SK-N-SH treated with all-trans-retinoic acid at 6 μM for 48 hours (cell line): ENCODE data around the gene LTBP3.

Experiments used
- ATAC-seq: fragments of 200-7000 bp; cut with Tn5 transposase; 3 replicates; pipeline ENCODE4 v1.9.1; 2020; ENCODE audit warnings: mild to moderate bottlenecking, moderate library complexity
- ARNTL ChIP-seq: fragments of 450-650 bp; formaldehyde crosslinking; IDR thresholded peaks from 2 replicates; pipeline ENCODE4 v1.5.0; 2020; ENCODE audit warnings: low read depth, mild to moderate bottlenecking, moderate library complexity, borderline replicate concordance
- BACH2 ChIP-seq: fragments of 250-450 bp; sonication (Bioruptor Pico); IDR thresholded peaks from 2 replicates; pipeline ENCODE4 v1.9.0; 2021; ENCODE audit warnings: mild to moderate bottlenecking, borderline replicate concordance
- CSDC2 ChIP-seq: fragments of 250-450 bp; sonication (Bioruptor Pico); IDR thresholded peaks from 2 replicates; pipeline ENCODE4 v1.5.0; 2020; ENCODE audit warnings: mild to moderate bottlenecking, moderate library complexity
- ESRRG ChIP-seq: fragments of 250-450 bp; sonication (Bioruptor Pico); IDR thresholded peaks from 2 replicates; pipeline ENCODE4 v1.6.1; 2021; ENCODE audit warnings: mild to moderate bottlenecking
- GLIS3 ChIP-seq: fragments of 250-450 bp; sonication (Bioruptor Pico); IDR thresholded peaks from 2 replicates; pipeline ENCODE4 v1.5.0; 2020; ENCODE audit warnings: mild to moderate bottlenecking, moderate library complexity
- ISL1 ChIP-seq: fragments of 250-450 bp; sonication (Bioruptor Pico); IDR thresholded peaks from 2 replicates; pipeline ENCODE4 v2.1.2; 2022; ENCODE audit warnings: mild to moderate bottlenecking, moderate library complexity
- OSR1 ChIP-seq: fragments of 250-450 bp; sonication (Bioruptor Pico); IDR thresholded peaks from 2 replicates; pipeline ENCODE4 v1.8.0; 2022; ENCODE audit warnings: moderate library complexity, mild to moderate bottlenecking, inconsistent platforms
- PPARA ChIP-seq: fragments of 250-450 bp; sonication (Bioruptor Pico); IDR thresholded peaks from 2 replicates; pipeline ENCODE4 v1.5.0; 2020; ENCODE audit warnings: mild to moderate bottlenecking, borderline replicate concordance
- RARB ChIP-seq: fragments of 250-450 bp; sonication (Bioruptor Pico); IDR thresholded peaks from 2 replicates; pipeline ENCODE4 v1.8.0; 2021; ENCODE audit warnings: mild to moderate bottlenecking, moderate library complexity
- SNAI2 ChIP-seq: fragments of 250-450 bp; sonication (Bioruptor Pico); IDR thresholded peaks from 2 replicates; pipeline ENCODE4 v1.5.0; 2020; ENCODE audit warnings: mild to moderate bottlenecking, moderate library complexity
- TCF4 ChIP-seq: fragments of 250-450 bp; sonication (Bioruptor Pico); IDR thresholded peaks from 2 replicates; pipeline ENCODE4 v1.8.0; 2021; ENCODE audit warnings: mild to moderate bottlenecking, moderate library complexity, borderline replicate concordance
- TOX ChIP-seq: fragments of 250-450 bp; sonication (Bioruptor Pico); IDR thresholded peaks from 2 replicates; pipeline ENCODE4 v1.8.0; 2021; ENCODE audit warnings: mild to moderate bottlenecking, moderate library complexity, borderline replicate concordance
- ZC3H10 ChIP-seq: fragments of 250-450 bp; sonication (Bioruptor Pico); IDR thresholded peaks from 2 replicates; pipeline ENCODE4 v1.5.1; 2021; ENCODE audit warnings: mild to moderate bottlenecking, moderate library complexity
- ZFP3 ChIP-seq: fragments of 250-450 bp; sonication (Bioruptor Pico); IDR thresholded peaks from 2 replicates; pipeline ENCODE4 v1.5.0; 2020; ENCODE audit warnings: mild to moderate bottlenecking, moderate library complexity
- ZFP30 ChIP-seq: fragments of 450-650 bp; formaldehyde crosslinking; IDR thresholded peaks from 2 replicates; pipeline ENCODE4 v1.5.0; 2022; ENCODE audit warnings: mild to moderate bottlenecking, moderate library complexity
- ZNF565 ChIP-seq: fragments of 450-650 bp; formaldehyde crosslinking; conservative IDR thresholded peaks from 2 replicates; pipeline ENCODE4 v1.5.0; 2020; ENCODE audit warnings: low read depth, mild to moderate bottlenecking, moderate library complexity
- ZNF70 ChIP-seq: fragments of 450-650 bp; formaldehyde crosslinking; IDR thresholded peaks from 2 replicates; pipeline ENCODE4 v1.5.0; 2020; ENCODE audit warnings: mild to moderate bottlenecking, moderate library complexity
- ZNF8 ChIP-seq: fragments of 450-650 bp; formaldehyde crosslinking; IDR thresholded peaks from 2 replicates; pipeline ENCODE4 v1.5.0; 2020; ENCODE audit warnings: mild to moderate bottlenecking, moderate library complexity
- TF ChIP-seq, protein P1 (sequence below): fragments of 250-450 bp; sonication (Bioruptor Pico); IDR thresholded peaks from 2 replicates; pipeline ENCODE4 v1.5.1; 2021; ENCODE audit warnings: mild to moderate bottlenecking, moderate library complexity
- TF ChIP-seq, protein P2 (sequence below): fragments of 250-450 bp; sonication (Bioruptor Pico); IDR thresholded peaks from 2 replicates; pipeline ENCODE4 v1.8.0; 2020; ENCODE audit warnings: mild to moderate bottlenecking, moderate library complexity, borderline replicate concordance
- TF ChIP-seq, protein P3 (sequence below): fragments of 250-450 bp; sonication (Bioruptor Pico); IDR thresholded peaks from 2 replicates; pipeline ENCODE4 v1.5.1; 2020; ENCODE audit warnings: low read depth, mild to moderate bottlenecking, moderate library complexity
- TF ChIP-seq, protein P4 (sequence below): fragments of 250-450 bp; sonication (Bioruptor Pico); IDR thresholded peaks from 2 replicates; pipeline ENCODE4 v1.8.0; 2021; ENCODE audit warnings: low read depth, mild to moderate bottlenecking, moderate library complexity, borderline replicate concordance
- TF ChIP-seq, protein P5 (sequence below): fragments of 250-450 bp; sonication (Bioruptor Pico); IDR thresholded peaks from 2 replicates; pipeline ENCODE4 v1.5.0; 2020; ENCODE audit warnings: mild to moderate bottlenecking, moderate library complexity

LTBP3 gene

GRCh38 chr11:65501186-65501471 lies 57.0 kb downstream of the LTBP3 start (continued):
- TF ChIP-seq TCF4 (CRISPR knock-in tag) = no peak; the same call in 1 of the 2 replicates
- no peak for TF ChIP-seq ZNF70 (CRISPR knock-in tag)
- TF ChIP-seq, protein P1, sequence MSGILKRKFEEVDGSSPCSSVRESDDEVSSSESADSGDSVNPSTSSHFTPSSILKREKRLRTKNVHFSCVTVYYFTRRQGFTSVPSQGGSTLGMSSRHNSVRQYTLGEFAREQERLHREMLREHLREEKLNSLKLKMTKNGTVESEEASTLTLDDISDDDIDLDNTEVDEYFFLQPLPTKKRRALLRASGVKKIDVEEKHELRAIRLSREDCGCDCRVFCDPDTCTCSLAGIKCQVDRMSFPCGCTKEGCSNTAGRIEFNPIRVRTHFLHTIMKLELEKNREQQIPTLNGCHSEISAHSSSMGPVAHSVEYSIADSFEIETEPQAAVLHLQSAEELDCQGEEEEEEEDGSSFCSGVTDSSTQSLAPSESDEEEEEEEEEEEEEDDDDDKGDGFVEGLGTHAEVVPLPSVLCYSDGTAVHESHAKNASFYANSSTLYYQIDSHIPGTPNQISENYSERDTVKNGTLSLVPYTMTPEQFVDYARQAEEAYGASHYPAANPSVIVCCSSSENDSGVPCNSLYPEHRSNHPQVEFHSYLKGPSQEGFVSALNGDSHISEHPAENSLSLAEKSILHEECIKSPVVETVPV (CRISPR knock-in tag) = peak; percentile 19; the same call in 1 of the 2 replicates

GRCh38 chr11:65500387-65501185 lies 57.6 kb downstream of the LTBP3 start:
- TF ChIP-seq, protein P2, sequence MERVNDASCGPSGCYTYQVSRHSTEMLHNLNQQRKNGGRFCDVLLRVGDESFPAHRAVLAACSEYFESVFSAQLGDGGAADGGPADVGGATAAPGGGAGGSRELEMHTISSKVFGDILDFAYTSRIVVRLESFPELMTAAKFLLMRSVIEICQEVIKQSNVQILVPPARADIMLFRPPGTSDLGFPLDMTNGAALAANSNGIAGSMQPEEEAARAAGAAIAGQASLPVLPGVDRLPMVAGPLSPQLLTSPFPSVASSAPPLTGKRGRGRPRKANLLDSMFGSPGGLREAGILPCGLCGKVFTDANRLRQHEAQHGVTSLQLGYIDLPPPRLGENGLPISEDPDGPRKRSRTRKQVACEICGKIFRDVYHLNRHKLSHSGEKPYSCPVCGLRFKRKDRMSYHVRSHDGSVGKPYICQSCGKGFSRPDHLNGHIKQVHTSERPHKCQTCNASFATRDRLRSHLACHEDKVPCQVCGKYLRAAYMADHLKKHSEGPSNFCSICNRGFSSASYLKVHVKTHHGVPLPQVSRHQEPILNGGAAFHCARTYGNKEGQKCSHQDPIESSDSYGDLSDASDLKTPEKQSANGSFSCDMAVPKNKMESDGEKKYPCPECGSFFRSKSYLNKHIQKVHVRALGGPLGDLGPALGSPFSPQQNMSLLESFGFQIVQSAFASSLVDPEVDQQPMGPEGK (CRISPR knock-in tag) = no peak; the same call in 1 of the 2 replicates
- TF ChIP-seq, protein P3, sequence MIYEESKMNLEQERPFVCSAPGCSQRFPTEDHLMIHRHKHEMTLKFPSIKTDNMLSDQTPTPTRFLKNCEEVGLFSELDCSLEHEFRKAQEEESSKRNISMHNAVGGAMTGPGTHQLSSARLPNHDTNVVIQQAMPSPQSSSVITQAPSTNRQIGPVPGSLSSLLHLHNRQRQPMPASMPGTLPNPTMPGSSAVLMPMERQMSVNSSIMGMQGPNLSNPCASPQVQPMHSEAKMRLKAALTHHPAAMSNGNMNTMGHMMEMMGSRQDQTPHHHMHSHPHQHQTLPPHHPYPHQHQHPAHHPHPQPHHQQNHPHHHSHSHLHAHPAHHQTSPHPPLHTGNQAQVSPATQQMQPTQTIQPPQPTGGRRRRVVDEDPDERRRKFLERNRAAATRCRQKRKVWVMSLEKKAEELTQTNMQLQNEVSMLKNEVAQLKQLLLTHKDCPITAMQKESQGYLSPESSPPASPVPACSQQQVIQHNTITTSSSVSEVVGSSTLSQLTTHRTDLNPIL (CRISPR knock-in tag) = no peak; the same call in 1 of the 2 replicates
- no peak for TF ChIP-seq ZFP3 (CRISPR knock-in tag)
- TF ChIP-seq ARNTL (CRISPR knock-in tag) = no peak
- no peak for TF ChIP-seq ZNF565
- TF ChIP-seq ESRRG (CRISPR knock-in tag) = no peak
- TF ChIP-seq ISL1 (CRISPR knock-in tag) = no peak
- TF ChIP-seq ZNF70 (CRISPR knock-in tag) = no peak
- TF ChIP-seq ZFP30 (CRISPR knock-in tag) = no peak; the same call in 1 of the 2 replicates
- no peak for TF ChIP-seq CSDC2 (CRISPR knock-in tag)
- TF ChIP-seq, protein P1 (CRISPR knock-in tag) = no peak
- TF ChIP-seq BACH2 (CRISPR knock-in tag) = no peak
- no peak for TF ChIP-seq TCF4 (CRISPR knock-in tag)
- peak; percentile 75 for TF ChIP-seq RARB (CRISPR knock-in tag)
- peak; percentile 88 for TF ChIP-seq TOX (CRISPR knock-in tag)
- no peak; the same call in 1 of the 2 replicates for TF ChIP-seq ZC3H10 (CRISPR knock-in tag)
- TF ChIP-seq ZNF8 = no peak; the same call in 1 of the 2 replicates
- no peak for TF ChIP-seq OSR1 (CRISPR knock-in tag)
- TF ChIP-seq, protein P4, sequence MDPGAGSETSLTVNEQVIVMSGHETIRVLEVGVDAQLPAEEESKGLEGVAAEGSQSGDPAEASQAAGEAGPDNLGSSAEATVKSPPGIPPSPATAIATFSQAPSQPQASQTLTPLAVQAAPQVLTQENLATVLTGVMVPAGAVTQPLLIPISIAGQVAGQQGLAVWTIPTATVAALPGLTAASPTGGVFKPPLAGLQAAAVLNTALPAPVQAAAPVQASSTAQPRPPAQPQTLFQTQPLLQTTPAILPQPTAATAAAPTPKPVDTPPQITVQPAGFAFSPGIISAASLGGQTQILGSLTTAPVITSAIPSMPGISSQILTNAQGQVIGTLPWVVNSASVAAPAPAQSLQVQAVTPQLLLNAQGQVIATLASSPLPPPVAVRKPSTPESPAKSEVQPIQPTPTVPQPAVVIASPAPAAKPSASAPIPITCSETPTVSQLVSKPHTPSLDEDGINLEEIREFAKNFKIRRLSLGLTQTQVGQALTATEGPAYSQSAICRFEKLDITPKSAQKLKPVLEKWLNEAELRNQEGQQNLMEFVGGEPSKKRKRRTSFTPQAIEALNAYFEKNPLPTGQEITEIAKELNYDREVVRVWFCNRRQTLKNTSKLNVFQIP (CRISPR knock-in tag) = no peak
- no peak for TF ChIP-seq SNAI2
- TF ChIP-seq, protein P5, sequence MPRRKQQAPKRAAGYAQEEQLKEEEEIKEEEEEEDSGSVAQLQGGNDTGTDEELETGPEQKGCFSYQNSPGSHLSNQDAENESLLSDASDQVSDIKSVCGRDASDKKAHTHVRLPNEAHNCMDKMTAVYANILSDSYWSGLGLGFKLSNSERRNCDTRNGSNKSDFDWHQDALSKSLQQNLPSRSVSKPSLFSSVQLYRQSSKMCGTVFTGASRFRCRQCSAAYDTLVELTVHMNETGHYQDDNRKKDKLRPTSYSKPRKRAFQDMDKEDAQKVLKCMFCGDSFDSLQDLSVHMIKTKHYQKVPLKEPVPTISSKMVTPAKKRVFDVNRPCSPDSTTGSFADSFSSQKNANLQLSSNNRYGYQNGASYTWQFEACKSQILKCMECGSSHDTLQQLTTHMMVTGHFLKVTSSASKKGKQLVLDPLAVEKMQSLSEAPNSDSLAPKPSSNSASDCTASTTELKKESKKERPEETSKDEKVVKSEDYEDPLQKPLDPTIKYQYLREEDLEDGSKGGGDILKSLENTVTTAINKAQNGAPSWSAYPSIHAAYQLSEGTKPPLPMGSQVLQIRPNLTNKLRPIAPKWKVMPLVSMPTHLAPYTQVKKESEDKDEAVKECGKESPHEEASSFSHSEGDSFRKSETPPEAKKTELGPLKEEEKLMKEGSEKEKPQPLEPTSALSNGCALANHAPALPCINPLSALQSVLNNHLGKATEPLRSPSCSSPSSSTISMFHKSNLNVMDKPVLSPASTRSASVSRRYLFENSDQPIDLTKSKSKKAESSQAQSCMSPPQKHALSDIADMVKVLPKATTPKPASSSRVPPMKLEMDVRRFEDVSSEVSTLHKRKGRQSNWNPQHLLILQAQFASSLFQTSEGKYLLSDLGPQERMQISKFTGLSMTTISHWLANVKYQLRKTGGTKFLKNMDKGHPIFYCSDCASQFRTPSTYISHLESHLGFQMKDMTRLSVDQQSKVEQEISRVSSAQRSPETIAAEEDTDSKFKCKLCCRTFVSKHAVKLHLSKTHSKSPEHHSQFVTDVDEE = no peak
- TF ChIP-seq PPARA (CRISPR knock-in tag) = no peak
- peak; percentile 92 for TF ChIP-seq GLIS3
- ATAC-seq = no peak
